ENCODE measurements around the gene CNOT6. TPM values are rescaled to one million over a fixed set of nuclear protein-coding genes. Genes with fewer than 3 reads are reported as not detected.

CNOT6 gene
- total RNA-seq, 4 donors from 2014 or later: 11.0 to 17.8 (median 15.0) TPM

- H3K4me3 ChIP-seq: no peak overlapping the region
- H3K27me3 ChIP-seq: peaks cover 40% of the 10 kb centered on the region
- peaks cover 9% of the 10 kb centered on the region for H3K4me1 ChIP-seq
- no peak for DNase-seq (ENCODE audit: low spot score in 2 of 2)
- H3K9me3 ChIP-seq: no peaks in the 10 kb centered on the region
- H3K27ac ChIP-seq: no peak overlapping the region
- WGBS: 76% methylated on average over 15 of the region's 25 CpGs
- TF ChIP-seq POLR2AphosphoS5 (IDR thresholded peaks at IDR 0.05) (no peak), CTCF (IDR thresholded peaks at IDR 0.05) (no peak), EP300 (IDR thresholded peaks at IDR 0.05) (no peak), POLR2A (IDR thresholded peaks at IDR 0.05) (no peak)
- H3K36me3 ChIP-seq: no peaks in the 10 kb centered on the region
These were observed 101.4 kb downstream of the CNOT6 start for GRCh38 chr5:180595381-180596114.

- WGBS: 92% methylated on average over 8 of the region's 12 CpGs
- H3K27ac ChIP-seq: no peak overlapping the region
- H3K36me3 ChIP-seq: no peaks in the 10 kb centered on the region
- no peaks in the 10 kb centered on the region for H3K9me3 ChIP-seq
- peaks cover 3% of the 10 kb centered on the region for H3K4me1 ChIP-seq
- no peak overlapping the region for H3K4me3 ChIP-seq
- peaks cover 34% of the 10 kb centered on the region for H3K27me3 ChIP-seq
- no peak for DNase-seq (ENCODE audit: low spot score in 2 of 2)
- no peak for TF ChIP-seq CTCF (IDR thresholded peaks at IDR 0.05)
- no peak for TF ChIP-seq POLR2A (IDR thresholded peaks at IDR 0.05)
- TF ChIP-seq POLR2AphosphoS5 (IDR thresholded peaks at IDR 0.05): no peak
- no peak for TF ChIP-seq EP300 (IDR thresholded peaks at IDR 0.05)
These were observed 102.0 kb downstream of the CNOT6 start for GRCh38 chr5:180596115-180596667.

GRCh38 chr5:180596668-180597231, 102.6 kb downstream of the CNOT6 start:
- Histone ChIP-seq H3K36me3 (no peaks in the 10 kb centered on the region), H3K9me3 (no peaks in the 10 kb centered on the region), H3K27ac (no peak overlapping the region), H3K4me3 (no peak overlapping the region), H3K27me3 (peaks cover 28% of the 10 kb centered on the region), H3K4me1 (no peaks in the 10 kb centered on the region)
- no peak for DNase-seq (ENCODE audit: low spot score in 2 of 2)
- TF ChIP-seq POLR2AphosphoS5 (IDR thresholded peaks at IDR 0.05) (no peak), EP300 (IDR thresholded peaks at IDR 0.05) (no peak), POLR2A (IDR thresholded peaks at IDR 0.05) (no peak), CTCF (IDR thresholded peaks at IDR 0.05) (no peak)
- WGBS: 63% methylated on average over 7 of the region's 24 CpGs

- no peaks in the 10 kb centered on the region for H3K36me3 ChIP-seq
- H3K27ac ChIP-seq: no peak overlapping the region
- peaks cover 15% of the 10 kb centered on the region for H3K27me3 ChIP-seq
- TF ChIP-seq CTCF (IDR thresholded peaks at IDR 0.05) (no peak), POLR2AphosphoS5 (IDR thresholded peaks at IDR 0.05) (no peak), POLR2A (IDR thresholded peaks at IDR 0.05) (no peak), EP300 (IDR thresholded peaks at IDR 0.05) (no peak)
- no peaks in the 10 kb centered on the region for H3K9me3 ChIP-seq
- no peaks in the 10 kb centered on the region for H3K4me1 ChIP-seq
- WGBS: 71% methylated on average over 7 of the region's 9 CpGs
- H3K4me3 ChIP-seq: no peak overlapping the region
- DNase-seq (ENCODE audit: low spot score in 2 of 2): peak; percentile 40 to 73
These were observed 104.1 kb downstream of the CNOT6 start for GRCh38 chr5:180598316-180598701.

Measured in suprapubic skin (tissue), 4 donors.